Measurements from ENCODE around the gene CHST9. TPM values are rescaled to one million over a fixed set of nuclear protein-coding genes. Genes with fewer than 3 reads are reported as not detected.

CHST9 gene
- total RNA-seq, 1 experiment from 2014 or later = 19.2 TPM

- ChIA-PET CTCF (no interaction called here), POLR2A (no interaction called here)
- Mint-ChIP-seq H3K36me3 (peaks cover 22% of the 10 kb centered on the region), H3K27me3 (ENCODE audit: low read depth) (no peaks in the 10 kb centered on the region), H3K4me3 (no peak overlapping the region), H3K9me3 (peaks cover 9% of the 10 kb centered on the region), H3K27ac (no peak overlapping the region), H3K4me1 (peaks cover 26% of the 10 kb centered on the region)
- no peak for ATAC-seq
- DNase-seq (ENCODE audit: low spot score) = no peak
- no peak for TF ChIP-seq PREB (CRISPR knock-in tag; IDR thresholded peaks at IDR 0.05; ENCODE audit: borderline replicate concordance)
- TF ChIP-seq MYBL2 (CRISPR knock-in tag; IDR thresholded peaks at IDR 0.05) = no peak
- TF ChIP-seq PRDM15 (CRISPR knock-in tag; IDR thresholded peaks at IDR 0.05) = no peak
- TF ChIP-seq FOXK1 (CRISPR knock-in tag; IDR thresholded peaks at IDR 0.05) = no peak
- no peak for TF ChIP-seq ZBTB21 (CRISPR knock-in tag; IDR thresholded peaks at IDR 0.05; ENCODE audit: borderline replicate concordance)
- TF ChIP-seq ATF6 (CRISPR knock-in tag; IDR thresholded peaks at IDR 0.05) = no peak
- TF ChIP-seq JAZF1 (CRISPR knock-in tag; IDR thresholded peaks at IDR 0.05) = no peak
- no peak for TF ChIP-seq ZSCAN18 (CRISPR knock-in tag; IDR thresholded peaks at IDR 0.05)
- no peak for TF ChIP-seq JUN (CRISPR knock-in tag; IDR thresholded peaks at IDR 0.05)
Measured at GRCh38 chr18:27118973-27119372, 66.1 kb downstream of the CHST9 start.

- H3K27me3 Mint-ChIP-seq (ENCODE audit: low read depth) = no peaks in the 10 kb centered on the region
- peaks cover 19% of the 10 kb centered on the region for H3K9me3 Mint-ChIP-seq
- ChIA-PET CTCF (interaction anchor here (0.5 kb wide), 1 partner anchor 109 kb away, joined by 3 read pairs; no protein-coding TSS in a partner anchor), POLR2A (no interaction called here)
- DNase-seq (ENCODE audit: low spot score) (no peak), ATAC-seq (no peak)
- H3K27ac Mint-ChIP-seq = no peak overlapping the region
- H3K4me1 Mint-ChIP-seq = peaks cover 11% of the 10 kb centered on the region
- peaks cover 39% of the 10 kb centered on the region for H3K36me3 Mint-ChIP-seq
- no peak overlapping the region for H3K4me3 Mint-ChIP-seq
- TF ChIP-seq GABPB1 (CRISPR knock-in tag; IDR thresholded peaks at IDR 0.05) (no peak), ZNF532 (CRISPR knock-in tag; IDR thresholded peaks at IDR 0.05; ENCODE audit: borderline replicate concordance) (no peak), ZNF232 (CRISPR knock-in tag; IDR thresholded peaks at IDR 0.05) (no peak), E2F1 (CRISPR knock-in tag; IDR thresholded peaks at IDR 0.05) (no peak), CTCF (IDR thresholded peaks at IDR 0.05) (no peak), NR2C2 (CRISPR knock-in tag; IDR thresholded peaks at IDR 0.05) (no peak), TEAD4 (CRISPR knock-in tag; IDR thresholded peaks at IDR 0.05) (no peak), CREM (CRISPR knock-in tag; IDR thresholded peaks at IDR 0.05) (no peak), E2F4 (CRISPR knock-in tag; IDR thresholded peaks at IDR 0.05; ENCODE audit: borderline replicate concordance, low read depth) (no peak), NFATC4 (CRISPR knock-in tag; IDR thresholded peaks at IDR 0.05) (no peak)
Measured at GRCh38 chr18:27114842-27115241, 70.3 kb downstream of the CHST9 start.

Measured in WTC11 (cell line).